Tibial nerve (tissue), 4 donors: ENCODE data around the gene WFIKKN2.

ENCODE experiments used
- CTCF ChIP-seq, 5 experiments: fragments of 200-600 bp in 3 of 5; fragments of 450-650 bp in 2 of 5; sonication (generic) in 3 of 5; IDR thresholded peaks; one replicate each; pipeline ENCODE4 v1.5.1; 2016 to 2019; ENCODE audit warnings: antibody characterized with exemption in 5 of 5, mild to moderate bottlenecking in 3 of 5, moderate library complexity in 2 of 5
- EP300 ChIP-seq, 2 donors: sonication (generic); formaldehyde crosslinking; IDR thresholded peaks; one replicate each; pipeline ENCODE4 v1.6.1; 2017; ENCODE audit warnings: antibody characterized with exemption in 2 of 2, mild to moderate bottlenecking in 1 of 2

DNA sequence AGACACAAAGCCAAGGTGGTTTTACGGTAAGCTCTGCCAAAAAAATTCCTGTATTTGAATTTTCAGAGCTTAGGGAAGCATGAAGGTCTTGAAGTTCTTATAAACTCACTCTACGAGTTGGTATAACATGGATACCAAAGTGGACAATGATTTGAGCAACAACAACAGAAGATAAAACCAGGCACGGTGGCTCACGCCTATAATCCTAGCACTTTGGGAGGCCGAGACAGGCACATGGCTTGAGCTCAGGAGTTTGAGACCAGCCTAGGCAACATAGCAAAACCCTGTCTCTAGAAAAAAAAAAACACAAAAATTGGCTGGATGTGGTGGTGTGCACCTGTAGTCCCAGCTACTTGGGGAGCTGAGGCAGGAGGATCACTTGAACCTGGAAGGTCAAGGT is 43.7 kb downstream of the WFIKKN2 start:
- TF ChIP-seq CTCF (IDR thresholded peaks at IDR 0.05) (no peak), EP300 (IDR thresholded peaks at IDR 0.05) (no peak)
